ENCODE data around the gene LPIN2. TPM values are rescaled to one million over a fixed set of nuclear protein-coding genes. Genes with fewer than 3 reads are reported as not detected.

Gene LPIN2
- total and polyA plus RNA-seq, 2 of the 13 experiments (the other 11 are each of a cell fraction or from before 2014, with no cell fraction given) = 46.0 to 119 TPM

DNA sequence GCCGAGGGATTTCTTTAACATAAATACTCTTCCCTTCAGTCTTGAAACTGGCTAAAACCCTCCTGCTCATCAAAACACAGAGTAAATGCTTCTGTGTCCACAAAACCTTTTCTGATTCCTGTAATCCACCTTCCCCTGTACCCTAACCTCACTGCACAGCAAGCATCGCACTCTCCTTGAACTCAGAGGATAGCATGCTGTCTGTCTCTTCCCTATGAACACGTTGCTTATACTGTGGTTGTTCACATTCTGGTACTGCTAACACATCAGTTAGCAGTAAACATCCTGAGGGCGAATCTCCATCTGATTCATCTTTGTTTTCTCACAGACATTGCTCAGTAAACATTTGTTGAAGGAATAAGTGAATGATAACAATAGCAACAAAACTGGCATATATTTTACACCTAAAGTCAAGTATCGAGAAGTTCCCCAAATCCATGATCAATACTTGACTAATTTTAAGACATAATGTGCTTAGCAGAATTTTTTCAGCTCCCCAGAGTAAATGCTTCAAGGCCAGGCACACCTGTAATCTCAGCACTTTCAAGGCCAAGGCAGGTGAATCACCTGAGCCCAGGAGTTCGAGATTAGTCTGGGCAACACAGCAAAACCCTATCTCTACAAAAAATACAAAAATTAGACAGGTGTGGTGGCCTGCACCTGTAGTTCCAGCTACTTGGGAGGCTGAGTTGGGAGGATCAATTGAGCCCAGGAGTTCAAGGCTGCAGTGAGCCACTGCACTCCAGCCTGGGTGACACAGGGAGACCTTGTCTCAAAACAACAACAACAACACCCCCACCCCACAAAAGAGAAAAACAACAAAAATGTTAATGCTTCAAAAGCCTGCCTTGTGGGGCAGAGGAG, 45.6 kb upstream of the LPIN2 start (continued):
- TF ChIP-seq ZNF503 (CRISPR knock-in tag; IDR thresholded peaks at IDR 0.05) (no peak), RBM22 (optimal IDR thresholded peaks at IDR 0.05; ENCODE audit: low read length) (no peak), RBAK (CRISPR knock-in tag; IDR thresholded peaks at IDR 0.05) (no peak), ZNF101 (CRISPR knock-in tag; IDR thresholded peaks at IDR 0.05; ENCODE audit: borderline replicate concordance, low read depth) (no peak), ZFP62 (CRISPR knock-in tag; IDR thresholded peaks at IDR 0.05) (no peak), CBX5 (CRISPR knock-in tag; IDR thresholded peaks at IDR 0.05; ENCODE audit: borderline replicate concordance) (no peak), ZNF460 (CRISPR knock-in tag; IDR thresholded peaks at IDR 0.05; ENCODE audit: borderline replicate concordance) (peak; percentile 98), ZBTB20 (CRISPR knock-in tag; IDR thresholded peaks at IDR 0.05; ENCODE audit: borderline replicate concordance, low read depth) (peak; percentile 43; the same call in 1 of the 2 replicates), XBP1 (CRISPR knock-in tag; IDR thresholded peaks at IDR 0.05) (no peak), FOXO1 (CRISPR knock-in tag; IDR thresholded peaks at IDR 0.05) (peak; percentile 92), CEBPB (IDR thresholded peaks at IDR 0.05; ENCODE audit: borderline replicate concordance, low read depth, low read length) (no peak), ZNF484 (CRISPR knock-in tag; IDR thresholded peaks at IDR 0.05; ENCODE audit: borderline replicate concordance, low read depth) (no peak), MLLT10 (CRISPR knock-in tag; IDR thresholded peaks at IDR 0.05) (no peak), NFKB2 (CRISPR knock-in tag; IDR thresholded peaks at IDR 0.05; ENCODE audit: borderline replicate concordance) (no peak), FOXK2 (IDR thresholded peaks at IDR 0.05) (no peak), ELK4 (CRISPR knock-in tag; IDR thresholded peaks at IDR 0.05; ENCODE audit: borderline replicate concordance) (no peak)
- TF ChIP-seq, protein P1, sequence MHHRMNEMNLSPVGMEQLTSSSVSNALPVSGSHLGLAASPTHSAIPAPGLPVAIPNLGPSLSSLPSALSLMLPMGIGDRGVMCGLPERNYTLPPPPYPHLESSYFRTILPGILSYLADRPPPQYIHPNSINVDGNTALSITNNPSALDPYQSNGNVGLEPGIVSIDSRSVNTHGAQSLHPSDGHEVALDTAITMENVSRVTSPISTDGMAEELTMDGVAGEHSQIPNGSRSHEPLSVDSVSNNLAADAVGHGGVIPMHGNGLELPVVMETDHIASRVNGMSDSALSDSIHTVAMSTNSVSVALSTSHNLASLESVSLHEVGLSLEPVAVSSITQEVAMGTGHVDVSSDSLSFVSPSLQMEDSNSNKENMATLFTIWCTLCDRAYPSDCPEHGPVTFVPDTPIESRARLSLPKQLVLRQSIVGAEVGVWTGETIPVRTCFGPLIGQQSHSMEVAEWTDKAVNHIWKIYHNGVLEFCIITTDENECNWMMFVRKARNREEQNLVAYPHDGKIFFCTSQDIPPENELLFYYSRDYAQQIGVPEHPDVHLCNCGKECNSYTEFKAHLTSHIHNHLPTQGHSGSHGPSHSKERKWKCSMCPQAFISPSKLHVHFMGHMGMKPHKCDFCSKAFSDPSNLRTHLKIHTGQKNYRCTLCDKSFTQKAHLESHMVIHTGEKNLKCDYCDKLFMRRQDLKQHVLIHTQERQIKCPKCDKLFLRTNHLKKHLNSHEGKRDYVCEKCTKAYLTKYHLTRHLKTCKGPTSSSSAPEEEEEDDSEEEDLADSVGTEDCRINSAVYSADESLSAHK (CRISPR knock-in tag; IDR thresholded peaks at IDR 0.05; ENCODE audit: borderline replicate concordance) = no peak
- TF ChIP-seq, protein P2, sequence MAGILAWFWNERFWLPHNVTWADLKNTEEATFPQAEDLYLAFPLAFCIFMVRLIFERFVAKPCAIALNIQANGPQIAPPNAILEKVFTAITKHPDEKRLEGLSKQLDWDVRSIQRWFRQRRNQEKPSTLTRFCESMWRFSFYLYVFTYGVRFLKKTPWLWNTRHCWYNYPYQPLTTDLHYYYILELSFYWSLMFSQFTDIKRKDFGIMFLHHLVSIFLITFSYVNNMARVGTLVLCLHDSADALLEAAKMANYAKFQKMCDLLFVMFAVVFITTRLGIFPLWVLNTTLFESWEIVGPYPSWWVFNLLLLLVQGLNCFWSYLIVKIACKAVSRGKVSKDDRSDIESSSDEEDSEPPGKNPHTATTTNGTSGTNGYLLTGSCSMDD (CRISPR knock-in tag; IDR thresholded peaks at IDR 0.05) = no peak
- TF ChIP-seq, protein P3, sequence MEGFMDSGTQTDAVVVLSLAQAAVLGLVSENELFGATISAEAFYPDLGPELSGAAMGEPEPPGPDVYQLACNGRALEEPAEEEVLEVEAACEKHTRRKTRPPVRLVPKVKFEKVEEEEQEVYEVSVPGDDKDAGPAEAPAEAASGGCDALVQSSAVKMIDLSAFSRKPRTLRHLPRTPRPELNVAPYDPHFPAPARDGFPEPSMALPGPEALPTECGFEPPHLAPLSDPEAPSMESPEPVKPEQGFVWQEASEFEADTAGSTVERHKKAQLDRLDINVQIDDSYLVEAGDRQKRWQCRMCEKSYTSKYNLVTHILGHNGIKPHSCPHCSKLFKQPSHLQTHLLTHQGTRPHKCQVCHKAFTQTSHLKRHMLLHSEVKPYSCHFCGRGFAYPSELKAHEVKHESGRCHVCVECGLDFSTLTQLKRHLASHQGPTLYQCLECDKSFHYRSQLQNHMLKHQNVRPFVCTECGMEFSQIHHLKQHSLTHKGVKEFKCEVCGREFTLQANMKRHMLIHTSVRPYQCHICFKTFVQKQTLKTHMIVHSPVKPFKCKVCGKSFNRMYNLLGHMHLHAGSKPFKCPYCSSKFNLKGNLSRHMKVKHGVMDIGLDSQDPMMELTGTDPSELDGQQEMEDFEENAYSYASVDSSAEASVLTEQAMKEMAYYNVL (CRISPR knock-in tag; IDR thresholded peaks at IDR 0.05; ENCODE audit: borderline replicate concordance) = no peak; the same call in none of the 2 replicates

Measured in HepG2 (cell line).